SK-N-SH (cell line): ENCODE measurements around the gene JMJD7. TPM values are rescaled to one million over a fixed set of nuclear protein-coding genes. Genes with fewer than 3 reads are reported as not detected.

Source experiments
- CTCF ChIA-PET: fragments of 300-600, 350-600 bp; formaldehyde crosslinking; extraction: SDS; loops from one replicate; lab custom pipeline; 2021; lab: Yijun Ruan, JAX
- POLR2A ChIA-PET: fragments of 350-600 bp; sonication (Branson Sonifier 250); formaldehyde crosslinking; extraction: SDS; loops from one replicate; lab custom pipeline; 2020; ENCODE audit warnings: antibody characterized with exemption, inconsistent platforms; lab: Yijun Ruan, JAX
- DNase-seq: peaks from one replicate; pipeline ENCODE4 v3.0.0; 2012
- H2AFZ ChIP-seq: fragments of 200-600 bp; sonication (generic); 2 replicates; pipeline ENCODE4 v1.8.1; 2016; ENCODE audit warnings: antibody characterized with exemption, mild to moderate bottlenecking, low read depth
- H3F3A ChIP-seq: fragments of 200-600 bp; sonication (generic); replicated peaks from 2 replicates; pipeline ENCODE3; 2016; ENCODE audit warnings: antibody characterized with exemption, mild to moderate bottlenecking; ENCODE audit not compliant: insufficient read depth
- H3K27ac ChIP-seq, 2 experiments: fragments of 200-500 bp in 1 of 2; fragments of 200-600 bp in 1 of 2; sonication (Bioruptor generic) in 1 of 2; sonication (generic), shearing (Covaris generic) in 1 of 2; 2 replicates each; pipeline versions ENCODE4 v1.5.1 to v1.6.1; 2014 to 2016; ENCODE audit warnings: low read depth in 2 of 2, inconsistent platforms in 1 of 2, low read length in 1 of 2, mild to moderate bottlenecking in 1 of 2, mixed read lengths in 1 of 2
- H3K27me3 ChIP-seq: fragments of 200-600 bp; sonication (generic), shearing (Covaris generic); 2 replicates; pipeline ENCODE4 v1.6.1; 2016; ENCODE audit warnings: mixed run types; ENCODE audit not compliant: insufficient read depth
- H3K36me3 ChIP-seq, 2 experiments: fragments of 200-500 bp in 1 of 2; fragments of 200-600 bp in 1 of 2; sonication (Bioruptor generic) in 1 of 2; sonication (generic) in 1 of 2; replicated peaks in 1 of 2; 2 replicates each; pipeline versions ENCODE3 to v1.5.1; 2014 to 2016; ENCODE audit warnings: low read length in 1 of 2, mild to moderate bottlenecking in 1 of 2; ENCODE audit not compliant: insufficient read depth in 2 of 2, control insufficient read depth in 1 of 2
- H3K4me1 ChIP-seq, 2 experiments: fragments of 200-500 bp in 1 of 2; fragments of 200-600 bp in 1 of 2; sonication (Bioruptor generic) in 1 of 2; sonication (generic), shearing (Covaris generic) in 1 of 2; 2 replicates each; pipeline versions ENCODE4 v1.5.1 to v1.6.1; 2014 to 2016; ENCODE audit warnings: low read depth in 1 of 2, low read length in 1 of 2, mixed run types in 1 of 2; ENCODE audit not compliant: insufficient read depth in 2 of 2, control insufficient read depth in 1 of 2
- H3K4me2 ChIP-seq: fragments of 200-600 bp; sonication (generic), shearing (Covaris generic); 2 replicates; pipeline ENCODE4 v1.6.1; 2017; ENCODE audit warnings: mixed run types
- H3K4me3 ChIP-seq, 2 experiments: fragments of 200-500 bp in 1 of 2; fragments of 200-600 bp in 1 of 2; sonication (Bioruptor generic) in 1 of 2; sonication (generic), shearing (Covaris generic) in 1 of 2; 2 replicates each; pipeline versions ENCODE4 v1.5.1 to v1.8.1; 2014 to 2016; ENCODE audit warnings: low read depth in 2 of 2, inconsistent platforms in 1 of 2, low read length in 1 of 2, mild to moderate bottlenecking in 1 of 2, mixed read lengths in 1 of 2, moderate library complexity in 1 of 2
- H3K79me2 ChIP-seq: fragments of 200-600 bp; sonication (generic); 2 replicates; pipeline ENCODE4 v1.8.1; 2017; ENCODE audit warnings: mild to moderate bottlenecking; ENCODE audit not compliant: insufficient read depth
- H3K9ac ChIP-seq: fragments of 200-600 bp; sonication (generic); 2 replicates; pipeline ENCODE4 v1.6.1; 2017; ENCODE audit warnings: mixed run types
- H3K9me2 ChIP-seq: fragments of 200-600 bp; sonication (generic); 2 replicates; pipeline ENCODE4 v1.6.1; 2017; ENCODE audit warnings: mixed run types
- H3K9me3 ChIP-seq: fragments of 200-600 bp; sonication (generic); 2 replicates; pipeline ENCODE4 v1.6.1; 2017; ENCODE audit warnings: mixed run types, mild to moderate bottlenecking, moderate library complexity
- H4K20me1 ChIP-seq: fragments of 200-600 bp; sonication (generic); 2 replicates; pipeline ENCODE4 v1.6.1; 2017; ENCODE audit warnings: mild to moderate bottlenecking, mixed run types; ENCODE audit not compliant: insufficient read depth
- ELF1 ChIP-seq: IDR thresholded peaks from 2 replicates; pipeline ENCODE4 v1.4.0; 2012
- FOSL2 ChIP-seq: IDR thresholded peaks from 2 replicates; pipeline ENCODE4 v1.4.0; 2012; ENCODE audit warnings: low read depth, mild to moderate bottlenecking, moderate library complexity, borderline replicate concordance
- FOXJ3 ChIP-seq: sonication (generic); formaldehyde crosslinking; IDR thresholded peaks from 2 replicates; pipeline ENCODE4 v1.5.1; 2020; ENCODE audit warnings: mild to moderate bottlenecking, missing genetic modification reagents
- FOXM1 ChIP-seq: IDR thresholded peaks from 2 replicates; pipeline ENCODE4 v1.4.0; 2012; ENCODE audit warnings: low read depth, mild to moderate bottlenecking
- GATA2 ChIP-seq: sonication (generic); formaldehyde crosslinking; IDR thresholded peaks from 2 replicates; pipeline ENCODE4 v1.5.0; 2020; ENCODE audit warnings: mild to moderate bottlenecking, missing genetic modification reagents
- MXI1 ChIP-seq: IDR thresholded peaks from 2 replicates; pipeline ENCODE4 v1.6.1; 2012; ENCODE audit warnings: mild to moderate bottlenecking, low read depth, low read length, improper control_type of control experiment
- NFIC ChIP-seq: IDR thresholded peaks from 2 replicates; pipeline ENCODE4 v1.4.0; 2012; ENCODE audit warnings: borderline replicate concordance
- RCOR1 ChIP-seq: fragments of 150-350 bp; IDR thresholded peaks from 2 replicates; pipeline ENCODE4 v1.6.1; 2017; ENCODE audit warnings: antibody characterized with exemption, low read length
- RFX5 ChIP-seq: IDR thresholded peaks from 2 replicates; pipeline ENCODE4 v1.6.1; 2012; ENCODE audit warnings: mild to moderate bottlenecking, improper control_type of control experiment, low read length
- RXRA ChIP-seq: IDR thresholded peaks from 2 replicates; pipeline ENCODE4 v1.4.0; 2012; ENCODE audit warnings: low read depth, mild to moderate bottlenecking, borderline replicate concordance
- SMC3 ChIP-seq: IDR thresholded peaks from 2 replicates; pipeline ENCODE4 v1.6.1; 2012; ENCODE audit warnings: low read depth, low read length, improper control_type of control experiment
- TAF1 ChIP-seq: IDR thresholded peaks from 2 replicates; pipeline ENCODE4 v1.6.1; 2012; ENCODE audit warnings: low read depth, mild to moderate bottlenecking, low read length, moderate library complexity, borderline replicate concordance
- YY1 ChIP-seq: IDR thresholded peaks from 2 replicates; pipeline ENCODE4 v1.4.0; 2012; ENCODE audit warnings: low read depth, mild to moderate bottlenecking
- WGBS: methylation state at CpG from one replicate; pipeline ENCODE4 v1.1.6; 2017; ENCODE audit warnings: low lambda C conversion rate; 5-methylcytosine and 5-hydroxymethylcytosine counted together
- polyA plus RNA-seq, 3 experiments: library from polyadenylated mRNA; depleted of rRNA; stranded (reverse); fragments of >200 nt; gene quantifications; 2 replicates each; pipeline ENCODE4 v1.2.3, GENCODE V29; 2012
- TF ChIP-seq, protein P1 (sequence below): IDR thresholded peaks from 2 replicates; pipeline ENCODE4 v1.4.0; 2012; ENCODE audit warnings: low read depth, borderline replicate concordance
- TF ChIP-seq, protein P2 (sequence below): fragments of 200-600 bp; sonication (generic); IDR thresholded peaks from 2 replicates; pipeline ENCODE4 v1.6.1; 2017; ENCODE audit warnings: antibody characterized with exemption, mild to moderate bottlenecking, moderate library complexity
- TF ChIP-seq, protein P3 (sequence below): IDR thresholded peaks from 2 replicates; pipeline ENCODE4; 2012
- TF ChIP-seq, protein P4 (sequence below): IDR thresholded peaks from 2 replicates; pipeline ENCODE4 v1.6.1; 2012; ENCODE audit warnings: mild to moderate bottlenecking, low read depth, low read length, moderate library complexity

Gene JMJD7
- polyA plus RNA-seq, 1 of the 3 experiments (the other 2 are of a cell fraction): 6.5 TPM

DNA sequence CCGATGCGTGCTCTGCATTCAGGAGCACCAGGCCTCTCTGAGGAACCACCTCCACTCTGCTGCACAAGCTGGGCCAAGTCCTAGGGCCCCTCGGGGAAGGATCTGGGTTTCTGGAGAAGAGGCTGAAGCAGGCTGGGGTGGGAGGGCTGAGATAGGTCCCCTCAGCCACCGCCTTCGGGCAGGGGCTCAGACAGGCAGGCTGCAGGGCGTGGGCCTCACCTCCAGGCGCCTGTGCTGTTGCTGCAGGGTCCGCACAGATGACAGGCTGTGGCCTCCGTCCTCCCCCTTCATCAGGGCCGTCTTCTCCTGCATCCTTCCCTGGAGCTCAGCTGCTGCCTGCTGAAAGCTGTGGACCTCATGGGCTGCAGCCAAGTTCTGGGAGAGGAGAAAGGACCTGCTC is 25.9 kb downstream of the JMJD7 start:
- Histone ChIP-seq H3K9me2 (no peaks in the 10 kb centered on the region), H2AFZ (no peak overlapping the region), H3K27ac (no peak overlapping the region; a peak in 1 of 4 replicates), H3F3A (no peaks in the 10 kb centered on the region), H3K9me3 (no peaks in the 10 kb centered on the region), H3K4me3 (no peak overlapping the region), H4K20me1 (no peaks in the 10 kb centered on the region), H3K79me2 (no peaks in the 10 kb centered on the region), H3K9ac (no peak overlapping the region), H3K4me2 (no peak overlapping the region), H3K36me3 (no peaks in the 10 kb centered on the region), H3K4me1 (peaks cover 0 to 19% of the 10 kb centered on the region in 2 experiments; a peak in 1 of 4 replicates), H3K27me3 (no peaks in the 10 kb centered on the region)
- no peak for DNase-seq
- POLR2A ChIA-PET: interaction anchor here (1.4 kb wide), 1 partner anchor 8 kb away, joined by 6 read pairs; no protein-coding TSS in a partner anchor
- CTCF ChIA-PET: interaction anchor here (2.2 kb wide), 1 partner anchor 51 kb away, joined by 10 read pairs; no protein-coding TSS in a partner anchor
- 60% methylated on average over 3 of the region's 10 CpGs for WGBS
- no peak for TF ChIP-seq NFIC
- TF ChIP-seq FOXM1: no peak
- no peak for TF ChIP-seq SMC3
- TF ChIP-seq, protein P1, sequence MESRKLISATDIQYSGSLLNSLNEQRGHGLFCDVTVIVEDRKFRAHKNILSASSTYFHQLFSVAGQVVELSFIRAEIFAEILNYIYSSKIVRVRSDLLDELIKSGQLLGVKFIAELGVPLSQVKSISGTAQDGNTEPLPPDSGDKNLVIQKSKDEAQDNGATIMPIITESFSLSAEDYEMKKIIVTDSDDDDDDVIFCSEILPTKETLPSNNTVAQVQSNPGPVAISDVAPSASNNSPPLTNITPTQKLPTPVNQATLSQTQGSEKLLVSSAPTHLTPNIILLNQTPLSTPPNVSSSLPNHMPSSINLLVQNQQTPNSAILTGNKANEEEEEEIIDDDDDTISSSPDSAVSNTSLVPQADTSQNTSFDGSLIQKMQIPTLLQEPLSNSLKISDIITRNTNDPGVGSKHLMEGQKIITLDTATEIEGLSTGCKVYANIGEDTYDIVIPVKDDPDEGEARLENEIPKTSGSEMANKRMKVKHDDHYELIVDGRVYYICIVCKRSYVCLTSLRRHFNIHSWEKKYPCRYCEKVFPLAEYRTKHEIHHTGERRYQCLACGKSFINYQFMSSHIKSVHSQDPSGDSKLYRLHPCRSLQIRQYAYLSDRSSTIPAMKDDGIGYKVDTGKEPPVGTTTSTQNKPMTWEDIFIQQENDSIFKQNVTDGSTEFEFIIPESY: no peak
- no peak for TF ChIP-seq MXI1
- no peak for TF ChIP-seq TAF1
- TF ChIP-seq RFX5: no peak
- no peak for TF ChIP-seq RXRA
- TF ChIP-seq, protein P2, sequence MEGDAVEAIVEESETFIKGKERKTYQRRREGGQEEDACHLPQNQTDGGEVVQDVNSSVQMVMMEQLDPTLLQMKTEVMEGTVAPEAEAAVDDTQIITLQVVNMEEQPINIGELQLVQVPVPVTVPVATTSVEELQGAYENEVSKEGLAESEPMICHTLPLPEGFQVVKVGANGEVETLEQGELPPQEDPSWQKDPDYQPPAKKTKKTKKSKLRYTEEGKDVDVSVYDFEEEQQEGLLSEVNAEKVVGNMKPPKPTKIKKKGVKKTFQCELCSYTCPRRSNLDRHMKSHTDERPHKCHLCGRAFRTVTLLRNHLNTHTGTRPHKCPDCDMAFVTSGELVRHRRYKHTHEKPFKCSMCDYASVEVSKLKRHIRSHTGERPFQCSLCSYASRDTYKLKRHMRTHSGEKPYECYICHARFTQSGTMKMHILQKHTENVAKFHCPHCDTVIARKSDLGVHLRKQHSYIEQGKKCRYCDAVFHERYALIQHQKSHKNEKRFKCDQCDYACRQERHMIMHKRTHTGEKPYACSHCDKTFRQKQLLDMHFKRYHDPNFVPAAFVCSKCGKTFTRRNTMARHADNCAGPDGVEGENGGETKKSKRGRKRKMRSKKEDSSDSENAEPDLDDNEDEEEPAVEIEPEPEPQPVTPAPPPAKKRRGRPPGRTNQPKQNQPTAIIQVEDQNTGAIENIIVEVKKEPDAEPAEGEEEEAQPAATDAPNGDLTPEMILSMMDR: no peak
- TF ChIP-seq, protein P3, sequence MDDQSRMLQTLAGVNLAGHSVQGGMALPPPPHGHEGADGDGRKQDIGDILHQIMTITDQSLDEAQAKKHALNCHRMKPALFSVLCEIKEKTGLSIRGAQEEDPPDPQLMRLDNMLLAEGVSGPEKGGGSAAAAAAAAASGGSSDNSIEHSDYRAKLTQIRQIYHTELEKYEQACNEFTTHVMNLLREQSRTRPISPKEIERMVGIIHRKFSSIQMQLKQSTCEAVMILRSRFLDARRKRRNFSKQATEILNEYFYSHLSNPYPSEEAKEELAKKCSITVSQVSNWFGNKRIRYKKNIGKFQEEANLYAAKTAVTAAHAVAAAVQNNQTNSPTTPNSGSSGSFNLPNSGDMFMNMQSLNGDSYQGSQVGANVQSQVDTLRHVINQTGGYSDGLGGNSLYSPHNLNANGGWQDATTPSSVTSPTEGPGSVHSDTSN: no peak

DNA sequence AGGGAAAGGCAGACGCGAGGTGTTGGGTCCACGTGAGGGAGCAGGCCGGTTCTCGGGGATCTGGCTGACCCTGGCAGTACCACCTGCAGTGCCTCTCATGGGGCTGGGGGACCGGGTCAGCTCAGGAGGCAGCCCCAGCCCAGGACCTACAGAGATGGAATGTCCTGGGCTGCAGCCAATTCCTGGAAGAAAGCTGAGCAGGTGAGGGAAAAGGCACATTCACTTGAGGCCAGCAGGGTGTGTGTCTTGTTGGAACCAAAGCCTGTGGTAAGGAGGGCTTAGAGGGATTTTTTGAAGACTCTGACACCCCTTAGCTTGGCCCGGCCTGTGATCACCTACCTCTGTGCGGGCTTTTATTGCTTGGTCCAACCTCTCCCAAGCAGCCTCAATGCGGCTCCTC is 26.6 kb downstream of the JMJD7 start:
- DNase-seq: no peak
- no peaks in the 10 kb centered on the region for H3K79me2 ChIP-seq
- ChIA-PET POLR2A (no interaction called here), CTCF (interaction anchor here (2.2 kb wide), 1 partner anchor 50 kb away, joined by 10 read pairs; no protein-coding TSS in a partner anchor)
- WGBS: 82% methylated on average over 8 of the region's 9 CpGs
- H3F3A ChIP-seq: no peaks in the 10 kb centered on the region
- H3K9me2 ChIP-seq: no peaks in the 10 kb centered on the region
- H3K27ac ChIP-seq: no peak overlapping the region
- no peaks in the 10 kb centered on the region for H3K9me3 ChIP-seq
- no peak overlapping the region for H3K4me3 ChIP-seq
- no peaks in the 10 kb centered on the region for H3K27me3 ChIP-seq
- H3K4me2 ChIP-seq: no peak overlapping the region
- H3K36me3 ChIP-seq: no peaks in the 10 kb centered on the region
- no peaks in the 10 kb centered on the region for H4K20me1 ChIP-seq
- H3K4me1 ChIP-seq: peaks cover 0 to 13% of the 10 kb centered on the region in 2 experiments; a peak in 1 of 4 replicates
- no peak overlapping the region for H2AFZ ChIP-seq
- no peak overlapping the region for H3K9ac ChIP-seq
- TF ChIP-seq ELF1 (no peak), FOXJ3 (no peak), NFIC (no peak), RXRA (no peak), FOSL2 (no peak), GATA2 (CRISPR knock-in tag) (no peak), RCOR1 (no peak), YY1 (no peak)
- TF ChIP-seq, protein P1: no peak
- TF ChIP-seq, protein P4, sequence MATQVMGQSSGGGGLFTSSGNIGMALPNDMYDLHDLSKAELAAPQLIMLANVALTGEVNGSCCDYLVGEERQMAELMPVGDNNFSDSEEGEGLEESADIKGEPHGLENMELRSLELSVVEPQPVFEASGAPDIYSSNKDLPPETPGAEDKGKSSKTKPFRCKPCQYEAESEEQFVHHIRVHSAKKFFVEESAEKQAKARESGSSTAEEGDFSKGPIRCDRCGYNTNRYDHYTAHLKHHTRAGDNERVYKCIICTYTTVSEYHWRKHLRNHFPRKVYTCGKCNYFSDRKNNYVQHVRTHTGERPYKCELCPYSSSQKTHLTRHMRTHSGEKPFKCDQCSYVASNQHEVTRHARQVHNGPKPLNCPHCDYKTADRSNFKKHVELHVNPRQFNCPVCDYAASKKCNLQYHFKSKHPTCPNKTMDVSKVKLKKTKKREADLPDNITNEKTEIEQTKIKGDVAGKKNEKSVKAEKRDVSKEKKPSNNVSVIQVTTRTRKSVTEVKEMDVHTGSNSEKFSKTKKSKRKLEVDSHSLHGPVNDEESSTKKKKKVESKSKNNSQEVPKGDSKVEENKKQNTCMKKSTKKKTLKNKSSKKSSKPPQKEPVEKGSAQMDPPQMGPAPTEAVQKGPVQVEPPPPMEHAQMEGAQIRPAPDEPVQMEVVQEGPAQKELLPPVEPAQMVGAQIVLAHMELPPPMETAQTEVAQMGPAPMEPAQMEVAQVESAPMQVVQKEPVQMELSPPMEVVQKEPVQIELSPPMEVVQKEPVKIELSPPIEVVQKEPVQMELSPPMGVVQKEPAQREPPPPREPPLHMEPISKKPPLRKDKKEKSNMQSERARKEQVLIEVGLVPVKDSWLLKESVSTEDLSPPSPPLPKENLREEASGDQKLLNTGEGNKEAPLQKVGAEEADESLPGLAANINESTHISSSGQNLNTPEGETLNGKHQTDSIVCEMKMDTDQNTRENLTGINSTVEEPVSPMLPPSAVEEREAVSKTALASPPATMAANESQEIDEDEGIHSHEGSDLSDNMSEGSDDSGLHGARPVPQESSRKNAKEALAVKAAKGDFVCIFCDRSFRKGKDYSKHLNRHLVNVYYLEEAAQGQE: no peak
